AG04449 (cell line): ENCODE results near the gene ASF1B.

Experiments
- CTCF ChIA-PET: fragments of 350-600 bp; formaldehyde crosslinking; extraction: SDS; loops from one replicate; lab custom pipeline; 2021; ENCODE audit warnings: antibody characterized with exemption; lab: Yijun Ruan, JAX
- POLR2A ChIA-PET: fragments of 400-600, 350-600 bp; formaldehyde crosslinking; extraction: SDS; loops from one replicate; lab custom pipeline; 2020; ENCODE audit warnings: antibody characterized with exemption, inconsistent platforms; lab: Yijun Ruan, JAX
- DNase-seq: peaks from one replicate; pipeline ENCODE4 v3.0.0-alpha.2; 2010; ENCODE audit warnings: low read depth, low spot score
- H3K4me3 ChIP-seq: 2 replicates; pipeline ENCODE4 v1.5.1; 2011; ENCODE audit warnings: low read depth, mild to moderate bottlenecking, control low read depth, low read length
- CTCF ChIP-seq: IDR thresholded peaks from one replicate; pipeline ENCODE4 v1.5.1; 2011; ENCODE audit warnings: mild to moderate bottlenecking, moderate library complexity, low read length, control low read depth, inconsistent platforms; ENCODE audit not compliant: insufficient read depth; ENCODE audit errors: missing control alignments

ASF1B gene

GRCh38 chr19:14156122-14156521, 19.7 kb upstream of the ASF1B start:
- DNase-seq = no peak
- POLR2A ChIA-PET = no interaction called here
- TF ChIP-seq CTCF = no peak
- no peak overlapping the region for H3K4me3 ChIP-seq
- CTCF ChIA-PET = interaction anchor here (1.5 to 6.6 kb wide), 2 partner anchors 9 to 19 kb away, joined by 5 to 34 read pairs; partner anchors contain the start of gene ASF1B

GRCh38 chr19:14155371-14155770, 19.0 kb upstream of the ASF1B start:
- no peak for DNase-seq
- ChIA-PET POLR2A (no interaction called here), CTCF (interaction anchor here (1.5 kb wide), 1 partner anchor 19 kb away, joined by 5 read pairs; the partner anchor contains the start of gene ASF1B)
- no peak overlapping the region for H3K4me3 ChIP-seq
- TF ChIP-seq CTCF = no peak

- ChIA-PET POLR2A (no interaction called here), CTCF (interaction anchor here (0.9 to 9.3 kb wide), 3 partner anchors 16 to 196 kb away, joined by 3 to 101 read pairs (median 9); partner anchors contain the start of gene ASF1B)
- H3K4me3 ChIP-seq = no peak overlapping the region
- no peak for TF ChIP-seq CTCF
- no peak for DNase-seq
These were observed 16.3 kb upstream of the ASF1B start for GRCh38 chr19:14152713-14153112.

GRCh38 chr19:14150770-14151661, 14.6 kb upstream of the ASF1B start:
- CTCF ChIA-PET = interaction anchor here (6.9 to 9.3 kb wide), 2 partner anchors 13 to 198 kb away, joined by 77 to 101 read pairs; partner anchors contain the start of gene ASF1B
- POLR2A ChIA-PET = no interaction called here
- DNase-seq = no peak
- no peak overlapping the region for H3K4me3 ChIP-seq
- no peak for TF ChIP-seq CTCF

- POLR2A ChIA-PET = no interaction called here
- no peak overlapping the region for H3K4me3 ChIP-seq
- no peak for DNase-seq
- CTCF ChIA-PET = interaction anchor here (1.1 to 9.3 kb wide), 3 partner anchors 8 to 199 kb away, joined by 3 to 101 read pairs (median 77); partner anchors contain the start of gene ASF1B
- TF ChIP-seq CTCF = no peak
These were observed 13.8 kb upstream of the ASF1B start for GRCh38 chr19:14150041-14150769.
